Body of pancreas (tissue), 4 donors: ENCODE data around the gene ANKRD10. TPM values are rescaled to one million over a fixed set of nuclear protein-coding genes. Genes with fewer than 3 reads are reported as not detected.
"Not testable (repeated sequence)": the region's sequence is repeated elsewhere in the genome, so short reads cannot be mapped to it uniquely, and the experiment has no call there.

Experiments used
- ATAC-seq: fragments of 150-250 bp; one replicate; pipeline ENCODE4 v1.9.1; 2016
- DNase-seq, 4 donors: peaks; one replicate each; pipeline ENCODE4 v3.0.0-alpha.2; 2019
- H3K27ac ChIP-seq, 4 donors: fragments of 200-600 bp; sonication (generic); 1 replicate in 3 of 4; 2 replicates in 1 of 4; pipeline versions ENCODE4 v1.5.1 to v1.6.1; 2016 to 2019; ENCODE audit warnings: mild to moderate bottlenecking in 1 of 4, mixed read lengths in 1 of 4, moderate library complexity in 1 of 4
- H3K27me3 ChIP-seq, 2 donors: fragments of 200-600 bp; sonication (generic); one replicate each; pipeline ENCODE4 v1.6.0; 2016; ENCODE audit warnings: mild to moderate bottlenecking in 1 of 2
- H3K36me3 ChIP-seq, 2 donors: fragments of 200-600 bp; sonication (generic); replicated peaks in 1 of 2; 2 replicates each; pipeline ENCODE4 v1.5.1; 2016; ENCODE audit warnings: low read depth in 2 of 2; ENCODE audit not compliant: insufficient read depth in 1 of 2
- H3K4me1 ChIP-seq: fragments of 200-600 bp; sonication (generic); one replicate; pipeline ENCODE4 v1.6.0; 2016
- H3K4me3 ChIP-seq, 2 donors: fragments of 200-600 bp; sonication (generic); 1 replicate in 1 of 2; 2 replicates in 1 of 2; pipeline ENCODE4 v1.5.1; 2016 to 2019
- H3K9me3 ChIP-seq, 3 donors: fragments of 200-600 bp; sonication (generic); 1 replicate in 2 of 3; 2 replicates in 1 of 3; pipeline ENCODE4 v1.5.1; 2016
- POLR2A ChIP-seq, 3 donors: fragments of 450-650 bp; IDR thresholded peaks; one replicate each; pipeline ENCODE4 v1.6.1; 2016; ENCODE audit warnings: antibody characterized with exemption in 3 of 3, mild to moderate bottlenecking in 2 of 3
- WGBS, 2 donors: methylation state at CpG; one replicate each; pipeline ENCODE4 v1.1.5; 2017; 5-methylcytosine and 5-hydroxymethylcytosine counted together
- intact Hi-C: fragments of 100-400 bp; cut with DNase I; formaldehyde crosslinking; loops from one replicate; pipeline ENCODE4 v1.15.1; 2023
- total RNA-seq, 2 donors: library from RNA; depleted of rRNA; stranded (reverse); fragments of >200 nt; gene quantifications; one replicate each; pipeline ENCODE4 v1.1.0, GENCODE V29; 2016
- TF ChIP-seq, protein P1 (sequence below), 7 experiments: fragments of 450-650 bp in 4 of 7; fragments of 200-600 bp in 3 of 7; sonication (generic) in 3 of 7; IDR thresholded peaks; one replicate each; pipeline ENCODE4 v1.5.1; 2016 to 2019; ENCODE audit warnings: antibody characterized with exemption in 7 of 7

Gene ANKRD10
- total RNA-seq, 2 donors from 2014 or later, result 117 to 124 TPM

DNA sequence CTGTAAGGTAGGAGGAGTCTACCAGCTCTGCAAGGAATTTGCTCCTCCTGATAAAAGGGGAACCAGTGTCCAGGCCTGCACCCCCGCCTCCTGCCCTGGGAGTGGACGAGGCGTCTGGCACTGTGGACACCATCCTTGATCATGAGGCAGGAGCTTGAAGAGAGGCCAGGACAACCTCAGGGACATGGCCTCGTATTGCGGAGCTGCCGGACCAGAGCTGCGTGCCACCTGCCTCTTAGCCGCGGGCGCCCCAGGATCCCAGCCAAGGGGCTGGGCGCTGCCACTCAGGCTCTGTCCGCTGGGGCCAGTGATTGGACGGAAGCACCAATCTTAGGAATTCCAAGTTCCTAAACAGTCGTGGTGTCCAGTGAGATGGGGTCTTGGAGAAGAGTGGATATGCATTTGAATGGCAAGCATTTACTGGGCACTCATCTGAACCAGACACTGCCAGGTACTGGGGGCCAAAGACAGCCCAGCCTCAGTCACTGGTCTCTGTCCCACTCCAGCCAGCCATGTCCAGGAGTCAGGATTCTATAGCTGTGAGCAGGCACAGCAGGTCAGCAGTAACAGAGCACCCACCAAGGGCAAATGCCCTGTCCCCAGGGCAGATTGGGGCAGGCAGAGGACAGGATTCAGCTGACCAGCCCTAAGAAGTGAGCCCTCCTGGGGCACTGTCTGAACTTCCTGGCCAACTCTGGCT, 39.1 kb upstream of the ANKRD10 start:
- WGBS, 2 donors, result 89 to 100% methylated on average over 1 to 11 of the region's 14 CpGs
- no peak for ATAC-seq
- no peak overlapping the region for H3K4me3 ChIP-seq
- H3K36me3 ChIP-seq, result no peaks in the 10 kb centered on the region
- no peaks in the 10 kb centered on the region for H3K27me3 ChIP-seq
- DNase-seq, result no peak
- no peaks in the 10 kb centered on the region for H3K9me3 ChIP-seq
- intact Hi-C loops, result loop anchor here (10.0 kb wide), 1 partner anchor 1441 kb away; no protein-coding TSS in a partner anchor
- H3K27ac ChIP-seq, result no peak overlapping the region
- TF ChIP-seq POLR2A (IDR thresholded peaks at IDR 0.05), result no peak
- TF ChIP-seq, protein P1, sequence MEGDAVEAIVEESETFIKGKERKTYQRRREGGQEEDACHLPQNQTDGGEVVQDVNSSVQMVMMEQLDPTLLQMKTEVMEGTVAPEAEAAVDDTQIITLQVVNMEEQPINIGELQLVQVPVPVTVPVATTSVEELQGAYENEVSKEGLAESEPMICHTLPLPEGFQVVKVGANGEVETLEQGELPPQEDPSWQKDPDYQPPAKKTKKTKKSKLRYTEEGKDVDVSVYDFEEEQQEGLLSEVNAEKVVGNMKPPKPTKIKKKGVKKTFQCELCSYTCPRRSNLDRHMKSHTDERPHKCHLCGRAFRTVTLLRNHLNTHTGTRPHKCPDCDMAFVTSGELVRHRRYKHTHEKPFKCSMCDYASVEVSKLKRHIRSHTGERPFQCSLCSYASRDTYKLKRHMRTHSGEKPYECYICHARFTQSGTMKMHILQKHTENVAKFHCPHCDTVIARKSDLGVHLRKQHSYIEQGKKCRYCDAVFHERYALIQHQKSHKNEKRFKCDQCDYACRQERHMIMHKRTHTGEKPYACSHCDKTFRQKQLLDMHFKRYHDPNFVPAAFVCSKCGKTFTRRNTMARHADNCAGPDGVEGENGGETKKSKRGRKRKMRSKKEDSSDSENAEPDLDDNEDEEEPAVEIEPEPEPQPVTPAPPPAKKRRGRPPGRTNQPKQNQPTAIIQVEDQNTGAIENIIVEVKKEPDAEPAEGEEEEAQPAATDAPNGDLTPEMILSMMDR (IDR thresholded peaks at IDR 0.05), result no peak
- no peaks in the 10 kb centered on the region for H3K4me1 ChIP-seq

DNA sequence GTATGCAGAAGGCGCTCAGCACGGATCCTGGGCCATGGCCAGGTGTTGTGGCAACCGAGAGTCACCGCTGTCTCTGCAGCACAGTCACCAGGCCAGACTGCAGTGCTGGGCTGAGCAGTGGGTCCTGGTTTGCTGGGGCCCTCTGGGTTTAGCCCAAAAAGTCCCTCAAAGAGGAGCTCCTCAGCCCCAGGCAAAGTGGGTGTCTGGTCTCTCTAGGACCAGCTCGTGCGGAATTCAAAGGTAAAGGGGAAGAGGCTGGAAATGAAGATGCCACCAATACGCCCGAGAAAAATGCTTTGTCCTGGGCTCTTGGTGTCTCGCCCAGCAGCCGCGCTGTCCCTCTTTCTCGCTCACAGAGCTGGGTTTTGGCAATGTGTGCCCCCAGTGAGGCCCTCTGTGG, 38.5 kb upstream of the ANKRD10 start:
- Histone ChIP-seq H3K27me3 (no peaks in the 10 kb centered on the region), H3K27ac (no peak overlapping the region), H3K4me3 (no peak overlapping the region), H3K9me3 (no peaks in the 10 kb centered on the region), H3K4me1 (no peaks in the 10 kb centered on the region), H3K36me3 (no peaks in the 10 kb centered on the region)
- ATAC-seq (no peak), DNase-seq (no peak)
- TF ChIP-seq, protein P1 (IDR thresholded peaks at IDR 0.05), result no peak
- no peak for TF ChIP-seq POLR2A (IDR thresholded peaks at IDR 0.05)
- intact Hi-C loops, result loop anchor here (10.0 kb wide), 1 partner anchor 1441 kb away; no protein-coding TSS in a partner anchor
- WGBS, 2 donors, result 83 to 89% methylated on average over 8 to 12 of the region's 12 CpGs

DNA sequence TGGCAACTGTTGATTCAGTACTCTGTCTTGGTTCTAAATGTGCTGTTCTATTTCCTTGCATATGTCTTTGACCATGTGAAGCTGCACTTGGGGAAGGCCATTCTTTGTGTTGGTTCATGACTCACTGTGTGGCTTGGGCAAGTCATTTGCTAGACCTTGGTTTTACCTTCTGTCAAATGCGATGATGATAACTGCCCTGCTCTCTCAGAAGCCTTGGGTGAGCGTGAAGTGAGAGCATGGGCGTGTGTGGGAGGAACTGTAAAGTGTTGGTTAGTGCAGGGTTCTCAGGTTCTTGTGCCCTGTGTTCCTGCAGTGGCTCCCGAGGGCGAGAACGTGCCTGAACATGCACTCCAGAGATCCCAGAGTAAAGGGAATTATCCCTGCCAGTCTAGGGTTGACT, 37.3 kb upstream of the ANKRD10 start:
- ATAC-seq, H3K9me3 ChIP-seq, H3K4me3 ChIP-seq, H3K27ac ChIP-seq, H3K36me3 ChIP-seq, DNase-seq, H3K4me1 ChIP-seq, H3K27me3 ChIP-seq: not testable (repeated sequence)
- intact Hi-C loops, result loop anchor here (10.0 kb wide), 1 partner anchor 1443 kb away; no protein-coding TSS in a partner anchor
- 75 to 80% methylated on average over 6 of the region's 6 CpGs for WGBS, 2 donors

DNA sequence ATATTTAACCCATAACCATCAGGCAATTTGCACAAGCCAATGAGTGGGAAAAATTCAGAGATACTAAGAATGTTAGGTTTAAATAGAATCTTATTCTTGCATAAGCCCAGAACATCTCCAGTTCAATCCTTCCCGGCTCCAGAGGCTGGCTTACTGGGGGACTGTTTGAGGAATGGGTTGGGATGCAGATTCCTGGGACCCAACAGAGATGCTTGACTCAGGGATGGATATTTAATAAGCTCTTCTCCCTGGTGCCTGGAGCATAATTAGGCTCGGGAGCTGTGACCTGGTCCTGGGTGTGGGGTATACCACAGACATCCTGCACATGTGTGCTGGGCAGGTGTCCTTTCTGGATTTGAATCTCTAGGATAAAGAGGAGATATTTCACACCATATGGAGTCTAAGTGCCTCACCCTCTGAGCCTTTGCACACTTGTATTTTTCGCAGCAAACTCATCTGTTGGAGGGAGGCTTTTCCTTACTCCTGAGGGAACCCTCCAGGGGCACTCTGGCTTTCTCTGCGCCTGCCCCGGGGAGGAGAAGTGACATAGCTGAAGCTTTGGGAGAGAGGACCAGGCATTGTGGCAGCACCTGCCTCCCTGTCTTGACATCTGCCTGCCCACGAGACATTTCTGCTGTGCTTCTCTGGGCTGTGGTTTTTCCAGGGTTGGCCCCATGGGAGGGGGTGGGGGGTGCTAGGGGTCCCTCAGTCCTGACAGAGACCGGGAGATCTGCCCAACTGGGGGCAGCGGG, 36.1 kb upstream of the ANKRD10 start:
- 62 to 64% methylated on average over 8 of the region's 8 CpGs for WGBS, 2 donors
- no peak for TF ChIP-seq POLR2A (IDR thresholded peaks at IDR 0.05)
- TF ChIP-seq, protein P1 (IDR thresholded peaks at IDR 0.05), result no peak
- intact Hi-C loops, result loop anchor here (10.0 kb wide), 1 partner anchor 1444 kb away; no protein-coding TSS in a partner anchor
- H3K9me3 ChIP-seq, result no peaks in the 10 kb centered on the region
- ATAC-seq, result no peak
- H3K4me3 ChIP-seq, result no peak overlapping the region
- DNase-seq, result no peak
- H3K27ac ChIP-seq, result no peak overlapping the region
- no peaks in the 10 kb centered on the region for H3K4me1 ChIP-seq
- no peaks in the 10 kb centered on the region for H3K36me3 ChIP-seq
- no peaks in the 10 kb centered on the region for H3K27me3 ChIP-seq

DNA sequence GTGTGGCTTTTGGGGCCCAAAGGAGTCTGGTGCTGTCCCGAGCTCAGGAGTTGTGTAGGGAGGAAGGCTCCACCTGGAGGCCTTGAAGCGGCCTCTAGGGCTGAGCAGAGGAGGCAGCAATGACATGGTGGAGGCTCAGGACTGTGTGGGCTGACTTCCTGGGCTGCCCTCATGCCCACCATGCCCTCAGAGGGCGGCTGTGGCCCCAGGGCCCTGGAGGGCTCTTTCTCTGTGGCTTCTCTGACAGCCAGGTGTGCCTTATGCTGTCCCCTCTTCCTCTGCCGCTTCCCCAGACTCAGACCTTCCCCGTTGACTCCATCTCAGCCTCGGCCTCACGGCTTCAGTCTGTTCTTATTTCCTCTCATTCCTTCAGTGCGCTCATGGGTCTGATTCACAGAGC, 35.5 kb upstream of the ANKRD10 start:
- WGBS, 2 donors, result 81 to 90% methylated on average over 7 to 8 of the region's 8 CpGs
- no peak for TF ChIP-seq POLR2A (IDR thresholded peaks at IDR 0.05)
- TF ChIP-seq, protein P1 (IDR thresholded peaks at IDR 0.05), result no peak
- no peak for ATAC-seq
- DNase-seq, result no peak
- Histone ChIP-seq H3K27me3 (no peaks in the 10 kb centered on the region), H3K9me3 (no peaks in the 10 kb centered on the region), H3K4me1 (no peaks in the 10 kb centered on the region), H3K4me3 (no peak overlapping the region), H3K27ac (no peak overlapping the region), H3K36me3 (no peaks in the 10 kb centered on the region)
- intact Hi-C loops, result loop anchor here (10.0 kb wide), 1 partner anchor 1444 kb away; no protein-coding TSS in a partner anchor
